Body of pancreas (tissue), 4 donors: ENCODE measurements around the gene ARID1A.

Source experiments
- CTCF ChIP-seq, 7 experiments: fragments of 450-650 bp in 4 of 7; fragments of 200-600 bp in 3 of 7; sonication (generic) in 3 of 7; IDR thresholded peaks; one replicate each; pipeline ENCODE4 v1.5.1; 2016 to 2019; ENCODE audit warnings: antibody characterized with exemption in 7 of 7
- POLR2A ChIP-seq, 3 donors: fragments of 450-650 bp; IDR thresholded peaks; one replicate each; pipeline ENCODE4 v1.6.1; 2016; ENCODE audit warnings: antibody characterized with exemption in 3 of 3, mild to moderate bottlenecking in 2 of 3

DNA sequence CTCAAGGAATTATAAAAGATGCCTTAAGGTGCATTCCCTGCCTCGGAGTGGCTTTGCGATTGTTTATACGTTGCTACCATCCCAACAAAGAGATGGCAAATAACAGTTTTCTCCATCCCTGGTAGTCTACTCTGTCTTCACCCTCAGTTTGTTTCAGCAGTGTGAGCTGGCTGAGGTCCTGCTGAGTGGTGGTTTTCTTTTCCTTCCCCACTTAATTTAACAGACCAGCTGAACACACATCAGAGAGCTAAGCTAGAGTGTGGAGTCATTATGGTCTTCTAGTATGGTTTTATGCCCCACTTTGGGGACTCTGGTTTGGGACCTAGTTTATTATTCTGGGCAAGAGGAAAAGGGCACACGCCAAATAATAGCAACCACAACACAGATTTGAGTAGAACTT lies 94.1 kb downstream of the ARID1A start:
- TF ChIP-seq CTCF (IDR thresholded peaks at IDR 0.05) (no peak), POLR2A (IDR thresholded peaks at IDR 0.05) (no peak)
